WTC11 (cell line): ENCODE results near the gene CCNG1. TPM values are rescaled to one million over a fixed set of nuclear protein-coding genes. Genes with fewer than 3 reads are reported as not detected.

ENCODE experiments used
- ATAC-seq: fragments of 200-7000 bp; cut with Tn5 transposase; 2 replicates; pipeline ENCODE4 v1.10.0; 2021; ENCODE audit warnings: mild to moderate bottlenecking, moderate library complexity
- CTCF ChIA-PET: fragments of 300-600 bp; sonication (Branson Sonifier 250); formaldehyde crosslinking; loops from one replicate; lab custom pipeline; 2021; ENCODE audit warnings: antibody characterized with exemption; lab: Charles Lee
- POLR2A ChIA-PET: fragments of 350-600 bp; sonication (Branson Sonifier 250); formaldehyde crosslinking; loops from one replicate; lab custom pipeline; 2021; ENCODE audit warnings: antibody characterized with exemption; lab: Charles Lee
- DNase-seq: peaks from one replicate; pipeline ENCODE4 v3.0.0; 2021; ENCODE audit warnings: low spot score
- H3K27ac Mint-ChIP-seq: 2 replicates; pipeline ENCODE4 v1.8.0; 2021; ENCODE audit warnings: mixed read lengths
- H3K27me3 Mint-ChIP-seq: 2 replicates; pipeline ENCODE4 v1.8.0; 2021; ENCODE audit warnings: low read depth, mild to moderate bottlenecking, moderate library complexity, mixed read lengths
- H3K36me3 Mint-ChIP-seq: 2 replicates; pipeline ENCODE4 v1.8.0; 2021; ENCODE audit warnings: mixed read lengths
- H3K4me1 Mint-ChIP-seq: 2 replicates; pipeline ENCODE4 v1.8.0; 2022; ENCODE audit warnings: mixed read lengths
- H3K4me3 Mint-ChIP-seq: 2 replicates; pipeline ENCODE4 v1.8.0; 2021; ENCODE audit warnings: mild to moderate bottlenecking, moderate library complexity, mixed read lengths
- H3K9me3 Mint-ChIP-seq: 2 replicates; pipeline ENCODE4 v1.8.0; 2021; ENCODE audit warnings: mixed read lengths
- CBFB ChIP-seq: sonication (generic); formaldehyde crosslinking; IDR thresholded peaks from 2 replicates; pipeline ENCODE4 v1.8.1; 2022; ENCODE audit warnings: mild to moderate bottlenecking, low read depth, missing genetic modification reagents
- CREB1 ChIP-seq: sonication (generic); formaldehyde crosslinking; IDR thresholded peaks from 2 replicates; pipeline ENCODE4 v1.8.0; 2023; ENCODE audit warnings: mild to moderate bottlenecking, missing genetic modification reagents
- CREM ChIP-seq: sonication (generic); formaldehyde crosslinking; IDR thresholded peaks from 2 replicates; pipeline ENCODE4 v1.8.1; 2022; ENCODE audit warnings: mild to moderate bottlenecking, missing genetic modification reagents, moderate library complexity
- GABPB1 ChIP-seq: sonication (generic); formaldehyde crosslinking; IDR thresholded peaks from 2 replicates; pipeline ENCODE4 v1.8.1; 2023; ENCODE audit warnings: mild to moderate bottlenecking, missing genetic modification reagents
- GTF2I ChIP-seq: fragments of 250-450 bp; sonication (Bioruptor Pico); conservative IDR thresholded peaks from 2 replicates; pipeline ENCODE4 v1.4.0; 2021; ENCODE audit warnings: mild to moderate bottlenecking
- HMGA2 ChIP-seq: fragments of 250-450 bp; sonication (Bioruptor Pico); IDR thresholded peaks from 2 replicates; pipeline ENCODE4 v1.4.0; 2021; ENCODE audit warnings: mild to moderate bottlenecking, moderate library complexity
- JAZF1 ChIP-seq: fragments of 250-450 bp; sonication (Bioruptor Pico); IDR thresholded peaks from 2 replicates; pipeline ENCODE4 v1.9.0; 2021; ENCODE audit warnings: moderate library complexity, mild to moderate bottlenecking, inconsistent platforms
- JUN ChIP-seq: sonication (generic); formaldehyde crosslinking; IDR thresholded peaks from 2 replicates; pipeline ENCODE4 v1.8.0; 2023; ENCODE audit warnings: mild to moderate bottlenecking, missing genetic modification reagents
- PRRX2 ChIP-seq: fragments of 250-450 bp; sonication (Bioruptor Pico); IDR thresholded peaks from 2 replicates; pipeline ENCODE4 v1.8.0; 2021; ENCODE audit warnings: mild to moderate bottlenecking
- TCF7 ChIP-seq: sonication (generic); formaldehyde crosslinking; IDR thresholded peaks from 2 replicates; pipeline ENCODE4 v1.8.0; 2022; ENCODE audit warnings: mild to moderate bottlenecking, low read depth, missing genetic modification reagents, moderate library complexity
- ZBTB21 ChIP-seq: sonication (generic); formaldehyde crosslinking; IDR thresholded peaks from 2 replicates; pipeline ENCODE4 v1.8.1; 2023; ENCODE audit warnings: mild to moderate bottlenecking, missing genetic modification reagents, borderline replicate concordance
- ZNF121 ChIP-seq: sonication (generic); formaldehyde crosslinking; IDR thresholded peaks from 2 replicates; pipeline ENCODE4 v1.8.0; 2023; ENCODE audit warnings: missing genetic modification reagents
- ZNF232 ChIP-seq: sonication (generic); formaldehyde crosslinking; IDR thresholded peaks from 2 replicates; pipeline ENCODE4 v1.8.0; 2022; ENCODE audit warnings: mild to moderate bottlenecking, missing genetic modification reagents
- ZNF416 ChIP-seq: fragments of 250-450 bp; sonication (Bioruptor Pico); IDR thresholded peaks from 2 replicates; pipeline ENCODE4 v1.9.0; 2021; ENCODE audit warnings: mild to moderate bottlenecking, inconsistent platforms
- ZNF423 ChIP-seq: fragments of 250-450 bp; sonication (Bioruptor Pico); IDR thresholded peaks from 2 replicates; pipeline ENCODE4 v2.1.2; 2022; ENCODE audit warnings: mild to moderate bottlenecking, moderate library complexity
- total RNA-seq: library from RNA; stranded (reverse); gene quantifications from 3 replicates; pipeline ENCODE4 v1.2.3, GENCODE V29; 2021
- TF ChIP-seq, protein P1 (sequence below): sonication (generic); formaldehyde crosslinking; IDR thresholded peaks from 2 replicates; pipeline ENCODE4 v1.8.0; 2022; ENCODE audit warnings: mild to moderate bottlenecking, missing genetic modification reagents
- TF ChIP-seq, protein P2 (sequence below): fragments of 250-450 bp; sonication (Bioruptor Pico); IDR thresholded peaks from 2 replicates; pipeline ENCODE4 v1.9.0; 2021; ENCODE audit warnings: mild to moderate bottlenecking
- TF ChIP-seq, protein P3 (sequence below): sonication (generic); formaldehyde crosslinking; IDR thresholded peaks from 2 replicates; pipeline ENCODE4 v1.8.1; 2023; ENCODE audit warnings: mild to moderate bottlenecking, missing genetic modification reagents, moderate library complexity
- TF ChIP-seq, protein P4 (sequence below): sonication (generic); formaldehyde crosslinking; IDR thresholded peaks from 2 replicates; pipeline ENCODE4 v1.8.0; 2022; ENCODE audit warnings: mild to moderate bottlenecking, missing genetic modification reagents
- TF ChIP-seq, protein P5 (sequence below): sonication (generic); formaldehyde crosslinking; IDR thresholded peaks from 2 replicates; pipeline ENCODE4 v1.8.1; 2022; ENCODE audit warnings: low read depth, missing genetic modification reagents, borderline replicate concordance
- TF ChIP-seq, protein P6 (sequence below): sonication (generic); formaldehyde crosslinking; IDR thresholded peaks from 2 replicates; pipeline ENCODE4 v1.8.1; 2023; ENCODE audit warnings: mild to moderate bottlenecking, missing genetic modification reagents, borderline replicate concordance
- TF ChIP-seq, protein P7 (sequence below): sonication (generic); formaldehyde crosslinking; IDR thresholded peaks from 2 replicates; pipeline ENCODE4 v1.8.1; 2023; ENCODE audit warnings: mild to moderate bottlenecking, missing genetic modification reagents, moderate library complexity
- TF ChIP-seq, protein P8 (sequence below): sonication (generic); formaldehyde crosslinking; IDR thresholded peaks from 2 replicates; pipeline ENCODE4 v1.8.0; 2022; ENCODE audit warnings: mild to moderate bottlenecking, missing genetic modification reagents

CCNG1 gene
- total RNA-seq, 1 experiment from 2014 or later: 433 TPM

DNA sequence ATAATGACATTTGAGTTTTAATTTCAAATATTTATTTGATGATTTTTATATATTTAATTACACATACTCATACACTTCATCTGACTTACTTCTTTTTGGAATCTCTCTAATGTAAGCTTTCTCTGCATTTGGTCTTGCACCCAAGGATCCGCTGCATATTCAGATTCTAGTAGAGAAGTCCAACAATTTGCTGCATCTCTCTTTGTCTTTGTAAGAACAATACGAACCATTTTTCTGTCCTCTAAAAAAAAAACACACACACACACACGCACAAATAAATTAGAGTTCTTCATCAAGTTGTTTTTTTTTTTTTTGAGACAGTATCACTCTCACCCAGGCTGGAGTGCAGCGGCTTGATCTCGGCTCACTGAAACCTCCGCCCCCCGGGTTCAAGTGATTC, 19.4 kb downstream of the CCNG1 start:
- Mint-ChIP-seq H3K27me3 (peaks cover 3% of the 10 kb centered on the region), H3K27ac (peak overlapping the region; percentile 83; the same call in 1 of the 2 replicates), H3K4me1 (peaks cover 19% of the 10 kb centered on the region), H3K9me3 (no peaks in the 10 kb centered on the region), H3K36me3 (peaks cover 32% of the 10 kb centered on the region), H3K4me3 (peak overlapping the region; percentile 16; the same call in 1 of the 2 replicates)
- DNase-seq (no peak), ATAC-seq (no peak)
- ChIA-PET POLR2A (no interaction called here), CTCF (interaction anchor here (1.2 kb wide), 1 partner anchor 19 kb away, joined by 3 read pairs; no protein-coding TSS in a partner anchor)
- TF ChIP-seq, protein P1, sequence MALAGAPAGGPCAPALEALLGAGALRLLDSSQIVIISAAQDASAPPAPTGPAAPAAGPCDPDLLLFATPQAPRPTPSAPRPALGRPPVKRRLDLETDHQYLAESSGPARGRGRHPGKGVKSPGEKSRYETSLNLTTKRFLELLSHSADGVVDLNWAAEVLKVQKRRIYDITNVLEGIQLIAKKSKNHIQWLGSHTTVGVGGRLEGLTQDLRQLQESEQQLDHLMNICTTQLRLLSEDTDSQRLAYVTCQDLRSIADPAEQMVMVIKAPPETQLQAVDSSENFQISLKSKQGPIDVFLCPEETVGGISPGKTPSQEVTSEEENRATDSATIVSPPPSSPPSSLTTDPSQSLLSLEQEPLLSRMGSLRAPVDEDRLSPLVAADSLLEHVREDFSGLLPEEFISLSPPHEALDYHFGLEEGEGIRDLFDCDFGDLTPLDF (CRISPR knock-in tag): no peak
- TF ChIP-seq CREM (CRISPR knock-in tag) (no peak), CBFB (CRISPR knock-in tag) (no peak), PRRX2 (CRISPR knock-in tag) (no peak), ZNF121 (CRISPR knock-in tag) (no peak), HMGA2 (no peak)
- TF ChIP-seq, protein P2, sequence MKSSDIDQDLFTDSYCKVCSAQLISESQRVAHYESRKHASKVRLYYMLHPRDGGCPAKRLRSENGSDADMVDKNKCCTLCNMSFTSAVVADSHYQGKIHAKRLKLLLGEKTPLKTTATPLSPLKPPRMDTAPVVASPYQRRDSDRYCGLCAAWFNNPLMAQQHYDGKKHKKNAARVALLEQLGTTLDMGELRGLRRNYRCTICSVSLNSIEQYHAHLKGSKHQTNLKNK: no peak

DNA sequence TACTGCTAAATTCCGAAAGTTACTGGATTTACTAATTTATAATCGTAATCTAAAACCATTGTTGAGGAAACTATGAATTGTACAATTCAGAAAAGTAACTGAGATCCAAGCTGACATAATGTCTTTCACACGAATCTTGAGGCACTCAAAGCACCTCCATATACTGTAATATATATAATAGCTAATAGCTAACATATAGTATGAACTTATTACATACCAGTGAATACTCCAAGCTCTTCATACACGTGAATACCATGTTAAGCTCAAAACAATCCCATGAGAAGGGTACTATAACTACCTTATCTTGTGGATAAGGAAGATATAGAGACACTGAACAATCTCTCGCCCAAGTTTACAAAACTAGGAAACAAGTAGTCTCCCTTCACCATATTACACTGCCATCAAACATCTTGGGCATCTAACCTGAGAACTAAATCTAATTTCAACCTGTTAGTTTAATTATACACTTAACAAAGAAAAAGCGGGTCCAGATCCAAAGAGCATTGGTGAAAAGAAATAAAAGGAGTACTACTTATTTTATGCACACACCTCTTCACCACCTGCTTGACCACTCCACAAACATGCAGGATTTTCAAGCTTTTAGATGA, 21.5 kb downstream of the CCNG1 start:
- Mint-ChIP-seq H3K36me3 (peaks cover 32% of the 10 kb centered on the region), H3K27ac (peak overlapping the region; percentile 100), H3K4me3 (peak overlapping the region; percentile 97), H3K9me3 (no peaks in the 10 kb centered on the region), H3K4me1 (peaks cover 30% of the 10 kb centered on the region), H3K27me3 (peaks cover 3% of the 10 kb centered on the region)
- ChIA-PET POLR2A (interaction anchor here (0.6 to 5.0 kb wide), 3 partner anchors 21 to 45 kb away, joined by 6 to 77 read pairs (median 61); partner anchors contain the start of genes CCNG1 and MAT2B), CTCF (interaction anchor here (1.8 to 2.0 kb wide), 2 partner anchors 21 to 50 kb away, joined by 5 to 11 read pairs; partner anchors contain the start of gene CCNG1)
- DNase-seq (no peak), ATAC-seq (no peak)
- TF ChIP-seq, protein P3, sequence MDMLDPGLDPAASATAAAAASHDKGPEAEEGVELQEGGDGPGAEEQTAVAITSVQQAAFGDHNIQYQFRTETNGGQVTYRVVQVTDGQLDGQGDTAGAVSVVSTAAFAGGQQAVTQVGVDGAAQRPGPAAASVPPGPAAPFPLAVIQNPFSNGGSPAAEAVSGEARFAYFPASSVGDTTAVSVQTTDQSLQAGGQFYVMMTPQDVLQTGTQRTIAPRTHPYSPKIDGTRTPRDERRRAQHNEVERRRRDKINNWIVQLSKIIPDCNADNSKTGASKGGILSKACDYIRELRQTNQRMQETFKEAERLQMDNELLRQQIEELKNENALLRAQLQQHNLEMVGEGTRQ (CRISPR knock-in tag): no peak
- TF ChIP-seq, protein P4, sequence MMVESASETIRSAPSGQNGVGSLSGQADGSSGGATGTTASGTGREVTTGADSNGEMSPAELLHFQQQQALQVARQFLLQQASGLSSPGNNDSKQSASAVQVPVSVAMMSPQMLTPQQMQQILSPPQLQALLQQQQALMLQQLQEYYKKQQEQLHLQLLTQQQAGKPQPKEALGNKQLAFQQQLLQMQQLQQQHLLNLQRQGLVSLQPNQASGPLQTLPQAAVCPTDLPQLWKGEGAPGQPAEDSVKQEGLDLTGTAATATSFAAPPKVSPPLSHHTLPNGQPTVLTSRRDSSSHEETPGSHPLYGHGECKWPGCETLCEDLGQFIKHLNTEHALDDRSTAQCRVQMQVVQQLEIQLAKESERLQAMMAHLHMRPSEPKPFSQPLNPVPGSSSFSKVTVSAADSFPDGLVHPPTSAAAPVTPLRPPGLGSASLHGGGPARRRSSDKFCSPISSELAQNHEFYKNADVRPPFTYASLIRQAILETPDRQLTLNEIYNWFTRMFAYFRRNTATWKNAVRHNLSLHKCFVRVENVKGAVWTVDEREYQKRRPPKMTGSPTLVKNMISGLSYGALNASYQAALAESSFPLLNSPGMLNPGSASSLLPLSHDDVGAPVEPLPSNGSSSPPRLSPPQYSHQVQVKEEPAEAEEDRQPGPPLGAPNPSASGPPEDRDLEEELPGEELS (CRISPR knock-in tag): no peak
- no peak for TF ChIP-seq GABPB1 (CRISPR knock-in tag)
- no peak for TF ChIP-seq ZNF416 (CRISPR knock-in tag)
- no peak for TF ChIP-seq TCF7
- TF ChIP-seq CREB1 (CRISPR knock-in tag): no peak
- TF ChIP-seq JUN: no peak
- TF ChIP-seq, protein P5, sequence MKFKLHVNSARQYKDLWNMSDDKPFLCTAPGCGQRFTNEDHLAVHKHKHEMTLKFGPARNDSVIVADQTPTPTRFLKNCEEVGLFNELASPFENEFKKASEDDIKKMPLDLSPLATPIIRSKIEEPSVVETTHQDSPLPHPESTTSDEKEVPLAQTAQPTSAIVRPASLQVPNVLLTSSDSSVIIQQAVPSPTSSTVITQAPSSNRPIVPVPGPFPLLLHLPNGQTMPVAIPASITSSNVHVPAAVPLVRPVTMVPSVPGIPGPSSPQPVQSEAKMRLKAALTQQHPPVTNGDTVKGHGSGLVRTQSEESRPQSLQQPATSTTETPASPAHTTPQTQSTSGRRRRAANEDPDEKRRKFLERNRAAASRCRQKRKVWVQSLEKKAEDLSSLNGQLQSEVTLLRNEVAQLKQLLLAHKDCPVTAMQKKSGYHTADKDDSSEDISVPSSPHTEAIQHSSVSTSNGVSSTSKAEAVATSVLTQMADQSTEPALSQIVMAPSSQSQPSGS: no peak
- TF ChIP-seq GTF2I (CRISPR knock-in tag): no peak
- no peak for TF ChIP-seq ZNF232
- TF ChIP-seq, protein P6, sequence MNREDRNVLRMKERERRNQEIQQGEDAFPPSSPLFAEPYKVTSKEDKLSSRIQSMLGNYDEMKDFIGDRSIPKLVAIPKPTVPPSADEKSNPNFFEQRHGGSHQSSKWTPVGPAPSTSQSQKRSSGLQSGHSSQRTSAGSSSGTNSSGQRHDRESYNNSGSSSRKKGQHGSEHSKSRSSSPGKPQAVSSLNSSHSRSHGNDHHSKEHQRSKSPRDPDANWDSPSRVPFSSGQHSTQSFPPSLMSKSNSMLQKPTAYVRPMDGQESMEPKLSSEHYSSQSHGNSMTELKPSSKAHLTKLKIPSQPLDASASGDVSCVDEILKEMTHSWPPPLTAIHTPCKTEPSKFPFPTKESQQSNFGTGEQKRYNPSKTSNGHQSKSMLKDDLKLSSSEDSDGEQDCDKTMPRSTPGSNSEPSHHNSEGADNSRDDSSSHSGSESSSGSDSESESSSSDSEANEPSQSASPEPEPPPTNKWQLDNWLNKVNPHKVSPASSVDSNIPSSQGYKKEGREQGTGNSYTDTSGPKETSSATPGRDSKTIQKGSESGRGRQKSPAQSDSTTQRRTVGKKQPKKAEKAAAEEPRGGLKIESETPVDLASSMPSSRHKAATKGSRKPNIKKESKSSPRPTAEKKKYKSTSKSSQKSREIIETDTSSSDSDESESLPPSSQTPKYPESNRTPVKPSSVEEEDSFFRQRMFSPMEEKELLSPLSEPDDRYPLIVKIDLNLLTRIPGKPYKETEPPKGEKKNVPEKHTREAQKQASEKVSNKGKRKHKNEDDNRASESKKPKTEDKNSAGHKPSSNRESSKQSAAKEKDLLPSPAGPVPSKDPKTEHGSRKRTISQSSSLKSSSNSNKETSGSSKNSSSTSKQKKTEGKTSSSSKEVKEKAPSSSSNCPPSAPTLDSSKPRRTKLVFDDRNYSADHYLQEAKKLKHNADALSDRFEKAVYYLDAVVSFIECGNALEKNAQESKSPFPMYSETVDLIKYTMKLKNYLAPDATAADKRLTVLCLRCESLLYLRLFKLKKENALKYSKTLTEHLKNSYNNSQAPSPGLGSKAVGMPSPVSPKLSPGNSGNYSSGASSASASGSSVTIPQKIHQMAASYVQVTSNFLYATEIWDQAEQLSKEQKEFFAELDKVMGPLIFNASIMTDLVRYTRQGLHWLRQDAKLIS: no peak
- no peak for TF ChIP-seq JAZF1 (CRISPR knock-in tag)
- TF ChIP-seq, protein P7, sequence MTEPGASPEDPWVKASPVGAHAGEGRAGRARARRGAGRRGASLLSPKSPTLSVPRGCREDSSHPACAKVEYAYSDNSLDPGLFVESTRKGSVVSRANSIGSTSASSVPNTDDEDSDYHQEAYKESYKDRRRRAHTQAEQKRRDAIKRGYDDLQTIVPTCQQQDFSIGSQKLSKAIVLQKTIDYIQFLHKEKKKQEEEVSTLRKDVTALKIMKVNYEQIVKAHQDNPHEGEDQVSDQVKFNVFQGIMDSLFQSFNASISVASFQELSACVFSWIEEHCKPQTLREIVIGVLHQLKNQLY (CRISPR knock-in tag): no peak
- no peak for TF ChIP-seq ZBTB21 (CRISPR knock-in tag)
- TF ChIP-seq, protein P8, sequence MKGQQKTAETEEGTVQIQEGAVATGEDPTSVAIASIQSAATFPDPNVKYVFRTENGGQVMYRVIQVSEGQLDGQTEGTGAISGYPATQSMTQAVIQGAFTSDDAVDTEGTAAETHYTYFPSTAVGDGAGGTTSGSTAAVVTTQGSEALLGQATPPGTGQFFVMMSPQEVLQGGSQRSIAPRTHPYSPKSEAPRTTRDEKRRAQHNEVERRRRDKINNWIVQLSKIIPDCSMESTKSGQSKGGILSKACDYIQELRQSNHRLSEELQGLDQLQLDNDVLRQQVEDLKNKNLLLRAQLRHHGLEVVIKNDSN (CRISPR knock-in tag): no peak
- TF ChIP-seq ZNF423 (CRISPR knock-in tag): no peak
